ENCODE data around the gene MERTK.

DNA sequence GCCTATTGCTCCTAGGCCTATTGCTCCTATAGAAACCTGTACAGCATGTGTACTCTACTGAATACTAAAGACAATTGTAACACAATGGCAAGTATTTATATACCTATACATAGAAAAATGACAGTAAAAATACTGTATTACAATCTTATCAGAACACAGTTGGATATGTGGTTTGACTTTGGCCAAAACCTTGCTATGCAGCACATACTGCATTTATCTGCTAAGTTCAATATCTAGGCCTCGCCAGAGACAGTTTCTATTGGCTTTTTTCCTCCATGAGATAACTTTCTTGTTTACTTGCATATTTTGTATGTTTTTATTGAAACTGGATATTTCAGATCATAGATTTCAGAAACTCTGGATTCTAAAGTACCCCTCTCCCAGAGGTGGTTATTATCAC is 137.4 kb downstream of the MERTK start:
- TF ChIP-seq, protein P1, sequence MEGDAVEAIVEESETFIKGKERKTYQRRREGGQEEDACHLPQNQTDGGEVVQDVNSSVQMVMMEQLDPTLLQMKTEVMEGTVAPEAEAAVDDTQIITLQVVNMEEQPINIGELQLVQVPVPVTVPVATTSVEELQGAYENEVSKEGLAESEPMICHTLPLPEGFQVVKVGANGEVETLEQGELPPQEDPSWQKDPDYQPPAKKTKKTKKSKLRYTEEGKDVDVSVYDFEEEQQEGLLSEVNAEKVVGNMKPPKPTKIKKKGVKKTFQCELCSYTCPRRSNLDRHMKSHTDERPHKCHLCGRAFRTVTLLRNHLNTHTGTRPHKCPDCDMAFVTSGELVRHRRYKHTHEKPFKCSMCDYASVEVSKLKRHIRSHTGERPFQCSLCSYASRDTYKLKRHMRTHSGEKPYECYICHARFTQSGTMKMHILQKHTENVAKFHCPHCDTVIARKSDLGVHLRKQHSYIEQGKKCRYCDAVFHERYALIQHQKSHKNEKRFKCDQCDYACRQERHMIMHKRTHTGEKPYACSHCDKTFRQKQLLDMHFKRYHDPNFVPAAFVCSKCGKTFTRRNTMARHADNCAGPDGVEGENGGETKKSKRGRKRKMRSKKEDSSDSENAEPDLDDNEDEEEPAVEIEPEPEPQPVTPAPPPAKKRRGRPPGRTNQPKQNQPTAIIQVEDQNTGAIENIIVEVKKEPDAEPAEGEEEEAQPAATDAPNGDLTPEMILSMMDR (IDR thresholded peaks at IDR 0.05), result no peak
- TF ChIP-seq POLR2AphosphoS5 (IDR thresholded peaks at IDR 0.05; ENCODE audit: low read depth, low read length) (no peak), REST (IDR thresholded peaks at IDR 0.05; ENCODE audit: insufficient read depth in 1 of 2, low read depth in 2 of 2, low read length in 1 of 2) (no peak)
